ENCODE data around the gene CLDN9. TPM values are rescaled to one million over a fixed set of nuclear protein-coding genes. Genes with fewer than 3 reads are reported as not detected.

CLDN9 gene
- total and polyA plus RNA-seq, 7 donors: 0.12 to 2.2 (median 0.74) TPM

DNA sequence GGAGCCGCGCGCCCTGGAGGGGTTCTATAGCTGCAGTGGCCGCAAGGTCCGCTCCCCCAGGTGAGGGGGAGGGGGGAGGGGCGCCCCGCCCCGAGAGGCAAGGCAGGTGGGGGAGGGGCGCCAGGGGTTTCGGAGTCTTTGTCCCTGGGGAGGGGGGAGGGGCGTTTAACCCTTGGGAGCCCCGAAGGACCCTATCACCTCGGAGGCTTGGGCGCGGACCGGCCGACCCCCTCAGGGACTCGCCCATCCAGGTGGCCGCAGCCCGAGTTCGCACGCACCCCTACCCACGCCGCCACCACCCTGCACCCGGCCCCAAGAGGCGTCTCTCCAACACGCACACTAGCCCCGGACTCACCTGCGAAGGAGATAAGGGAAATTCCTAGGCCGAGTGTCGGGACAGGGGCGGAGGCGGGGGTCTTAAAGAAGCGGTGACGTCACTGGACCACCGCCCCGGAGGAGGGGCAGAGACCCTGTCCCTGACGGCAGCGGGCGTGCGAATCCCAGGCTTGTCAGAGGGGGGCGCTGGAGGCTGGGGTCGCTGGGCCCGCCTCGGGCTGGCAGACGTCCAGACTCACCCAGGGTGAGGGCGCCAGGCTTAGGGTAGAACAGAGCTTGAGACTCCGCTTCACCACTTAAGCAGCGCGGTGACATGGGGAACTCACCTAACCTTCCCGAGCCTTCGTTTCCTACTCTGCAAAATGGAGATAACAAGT lies 5.2 kb downstream of the CLDN9 start, which contains the start of gene CLDN6:
TSS of gene CLDN6 (minus strand) at position 390 of the 713 bp plus-strand sequence. CDS start 2,162 bp downstream, outside the sequence.
- no peak for DNase-seq
- Histone ChIP-seq H3K27me3 (ENCODE audit: insufficient read depth in 3 of 3, low read length in 2 of 3) (peaks cover 0 to 34% (median 9%) of the 10 kb centered on the region in 3 donors), H3K4me3 (no peak within 1 kb of the TSS), H3K9me3 (no peaks in the 10 kb centered on the region), H3K4me1 (peaks cover 17% of the 10 kb centered on the region), H3K27ac (no peak within 1 kb of the TSS), H3K36me3 (ENCODE audit: insufficient read depth in 1 of 2, low read depth in 1 of 2) (no peaks in the 10 kb centered on the region)
- intact Hi-C loops (cut with DNase I): no loop called here
- TF ChIP-seq, protein P1, sequence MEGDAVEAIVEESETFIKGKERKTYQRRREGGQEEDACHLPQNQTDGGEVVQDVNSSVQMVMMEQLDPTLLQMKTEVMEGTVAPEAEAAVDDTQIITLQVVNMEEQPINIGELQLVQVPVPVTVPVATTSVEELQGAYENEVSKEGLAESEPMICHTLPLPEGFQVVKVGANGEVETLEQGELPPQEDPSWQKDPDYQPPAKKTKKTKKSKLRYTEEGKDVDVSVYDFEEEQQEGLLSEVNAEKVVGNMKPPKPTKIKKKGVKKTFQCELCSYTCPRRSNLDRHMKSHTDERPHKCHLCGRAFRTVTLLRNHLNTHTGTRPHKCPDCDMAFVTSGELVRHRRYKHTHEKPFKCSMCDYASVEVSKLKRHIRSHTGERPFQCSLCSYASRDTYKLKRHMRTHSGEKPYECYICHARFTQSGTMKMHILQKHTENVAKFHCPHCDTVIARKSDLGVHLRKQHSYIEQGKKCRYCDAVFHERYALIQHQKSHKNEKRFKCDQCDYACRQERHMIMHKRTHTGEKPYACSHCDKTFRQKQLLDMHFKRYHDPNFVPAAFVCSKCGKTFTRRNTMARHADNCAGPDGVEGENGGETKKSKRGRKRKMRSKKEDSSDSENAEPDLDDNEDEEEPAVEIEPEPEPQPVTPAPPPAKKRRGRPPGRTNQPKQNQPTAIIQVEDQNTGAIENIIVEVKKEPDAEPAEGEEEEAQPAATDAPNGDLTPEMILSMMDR (IDR thresholded peaks at IDR 0.05): peak; percentile 16
- 8 to 11% (median 10%) methylated on average over 41 to 51 of the region's 52 CpGs for WGBS, 3 donors
- no peak for ATAC-seq

DNA sequence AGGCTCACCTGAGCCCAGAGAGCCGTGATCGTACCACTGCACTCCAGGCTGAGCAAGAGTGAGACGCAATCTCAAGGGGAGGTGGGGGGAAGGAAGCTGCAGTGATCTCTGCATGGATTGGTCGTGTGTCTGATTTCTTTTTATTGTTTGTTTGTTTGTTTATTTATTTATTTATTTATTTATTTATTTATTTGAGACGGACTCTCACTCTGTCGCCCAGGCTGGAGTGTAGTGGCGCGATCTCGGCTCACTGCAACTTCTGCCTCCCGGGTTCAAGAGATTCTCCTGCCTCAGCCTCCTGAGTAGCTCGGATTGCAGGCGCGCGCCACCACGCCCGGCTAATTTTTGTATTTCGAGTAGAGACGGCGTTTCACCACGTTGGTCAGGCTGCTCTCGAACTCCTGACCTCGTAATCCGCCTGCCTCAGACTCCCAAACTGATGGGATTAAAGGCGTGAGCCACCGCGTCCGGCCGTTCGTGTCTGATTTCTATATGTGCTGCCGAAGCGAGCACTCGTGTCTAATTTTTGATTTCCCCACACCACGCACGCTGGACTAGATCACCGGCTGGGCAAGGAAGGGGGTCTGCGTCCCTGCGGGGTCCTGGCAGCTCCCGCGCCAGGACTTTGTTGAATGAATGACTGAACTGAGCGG lies 7.0 kb downstream of the CLDN9 start:
- intact Hi-C loops (cut with DNase I): no loop called here
- peaks cover 24% of the 10 kb centered on the region for H3K4me1 ChIP-seq
- DNase-seq: no peak

DNA sequence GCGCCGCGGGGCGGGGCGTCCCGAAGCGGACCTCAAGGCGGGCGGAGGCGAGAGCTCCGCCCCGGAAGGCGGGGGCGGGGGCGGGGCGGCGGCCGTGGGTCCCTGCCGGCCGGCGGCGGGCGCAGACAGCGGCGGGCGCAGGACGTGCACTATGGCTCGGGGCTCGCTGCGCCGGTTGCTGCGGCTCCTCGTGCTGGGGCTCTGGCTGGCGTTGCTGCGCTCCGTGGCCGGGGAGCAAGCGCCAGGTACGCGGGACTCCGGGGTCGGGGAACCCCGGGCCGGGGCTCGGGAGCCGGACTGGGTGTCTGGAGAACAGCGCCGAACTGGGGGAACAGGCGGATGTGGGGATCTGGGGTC lies 7.5 kb downstream of the CLDN9 start, which contains the start of gene TNFRSF12A:
TSS of gene TNFRSF12A (plus strand) at position 122 of the 357 bp plus-strand sequence. CDS start at position 152, 30 bp downstream.
- peak; percentile 20 to 32 (median 30) for ATAC-seq
- H3K4me1 ChIP-seq: peaks cover 29% of the 10 kb centered on the region

More for the DNA sequence above, 7.0 kb downstream of the CLDN9 start:
- H3K27me3 ChIP-seq (ENCODE audit: insufficient read depth in 3 of 3, low read length in 2 of 3): peaks cover 0 to 20% (median 3%) of the 10 kb centered on the region in 3 donors
- H3K9me3 ChIP-seq: no peaks in the 10 kb centered on the region
- WGBS, 3 donors: 28 to 29% (median 29%) methylated on average over 40 of the region's 40 CpGs
- peak overlapping the region; percentile 100 for H3K27ac ChIP-seq
- ATAC-seq: no peak
- H3K36me3 ChIP-seq (ENCODE audit: insufficient read depth in 1 of 2, low read depth in 1 of 2): no peaks in the 10 kb centered on the region
- H3K4me3 ChIP-seq: peak overlapping the region; percentile 94
- TF ChIP-seq, protein P1 (IDR thresholded peaks at IDR 0.05): no peak

DNA sequence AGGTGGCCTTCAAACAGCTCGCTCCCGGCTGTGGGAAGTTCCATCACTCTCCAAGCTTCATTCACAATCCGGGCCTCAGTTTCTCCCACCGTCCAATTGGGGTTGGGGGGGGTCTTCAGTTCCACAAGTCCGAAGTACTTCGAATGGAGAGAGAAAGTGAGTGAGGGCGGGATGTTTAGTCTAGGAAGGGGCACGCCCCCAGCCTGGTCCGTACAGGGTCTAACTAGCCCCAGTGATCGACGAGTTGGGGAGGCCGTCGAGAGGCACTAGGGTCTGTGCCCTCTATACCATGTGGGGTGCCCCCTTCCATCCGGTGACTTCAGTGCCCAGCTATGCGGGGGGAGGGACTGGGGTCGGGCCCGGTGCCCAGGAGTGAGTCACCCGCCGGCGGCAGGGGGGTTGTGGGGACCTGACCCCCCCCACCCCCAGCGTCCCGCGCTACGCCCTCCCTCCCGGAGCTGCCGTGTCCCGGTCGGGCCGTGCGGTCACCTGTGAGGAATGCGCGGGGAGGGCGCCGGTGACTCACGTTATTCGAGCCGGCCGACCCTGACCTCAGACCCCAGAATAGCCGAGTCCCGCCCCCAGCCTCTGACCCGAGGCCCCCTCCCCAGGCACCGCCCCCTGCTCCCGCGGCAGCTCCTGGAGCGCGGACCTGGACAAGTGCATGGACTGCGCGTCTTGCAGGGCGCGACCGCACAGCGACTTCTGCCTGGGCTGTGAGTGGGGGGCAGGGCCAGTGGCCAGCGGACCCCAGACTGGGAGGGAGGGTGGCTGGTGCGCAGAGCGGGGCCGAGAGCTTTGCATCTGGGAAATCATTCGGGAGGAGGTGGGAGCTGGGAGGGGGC lies 8.1 kb downstream of the CLDN9 start:
- WGBS, 3 donors: 1% methylated on average over 44 to 57 of the region's 57 CpGs

More for the DNA sequence above, 7.5 kb downstream of the CLDN9 start, which contains the start of gene TNFRSF12A:
- Histone ChIP-seq H3K27me3 (ENCODE audit: insufficient read depth in 3 of 3, low read length in 2 of 3) (peaks cover 0 to 20% (median 2%) of the 10 kb centered on the region in 3 donors), H3K36me3 (ENCODE audit: insufficient read depth in 1 of 2, low read depth in 1 of 2) (peaks cover 0 to 1% of the 10 kb centered on the region in 2 donors), H3K4me3 (peak within 1 kb of the TSS; percentile 94), H3K9me3 (no peaks in the 10 kb centered on the region), H3K27ac (peak within 1 kb of the TSS; percentile 100)
- 0 to 2% (median 0%) methylated on average over 35 to 49 of the region's 49 CpGs for WGBS, 3 donors
- intact Hi-C loops (cut with DNase I): no loop called here
- TF ChIP-seq, protein P1 (IDR thresholded peaks at IDR 0.05): no peak
- DNase-seq: peak; percentile 85 to 88

More for the DNA sequence above, 8.1 kb downstream of the CLDN9 start:
- peak overlapping the region; percentile 100 for H3K27ac ChIP-seq
- TF ChIP-seq, protein P1 (IDR thresholded peaks at IDR 0.05): no peak
- peaks cover 31% of the 10 kb centered on the region for H3K4me1 ChIP-seq
- intact Hi-C loops (cut with DNase I): no loop called here
- H3K27me3 ChIP-seq (ENCODE audit: insufficient read depth in 3 of 3, low read length in 2 of 3): peaks cover 0 to 18% (median 1%) of the 10 kb centered on the region in 3 donors
- ATAC-seq (peak; percentile 61 to 66 (median 64)), DNase-seq (peak; percentile 91 to 96)
- H3K9me3 ChIP-seq: no peaks in the 10 kb centered on the region
- H3K4me3 ChIP-seq: peak overlapping the region; percentile 94
- H3K36me3 ChIP-seq (ENCODE audit: insufficient read depth in 1 of 2, low read depth in 1 of 2): peaks cover 0 to 7% of the 10 kb centered on the region in 2 donors

Data from psoas muscle (tissue), 8 donors.